Lower lobe of right lung (tissue), 2 donors: ENCODE results near the gene MAP7. TPM values are rescaled to one million over a fixed set of nuclear protein-coding genes. Genes with fewer than 3 reads are reported as not detected.
A peak's percentile ranks its signal among the peaks of the same experiment; 100 is the strongest.
"Not testable (repeated sequence)": the region's sequence is repeated elsewhere in the genome, so short reads cannot be mapped to it uniquely, and the experiment has no call there.

Experiments
- ATAC-seq, 2 donors: fragments of 200-7000 bp; cut with Tn5 transposase; one replicate each; pipeline ENCODE4 v1.9.1; 2020 to 2022; ENCODE audit warnings: mild to moderate bottlenecking in 2 of 2, moderate library complexity in 2 of 2
- DNase-seq: peaks from one replicate; pipeline ENCODE4 v3.0.0-alpha.2; 2020
- H3K27ac ChIP-seq: fragments of 200-600 bp; one replicate; pipeline ENCODE4 v1.8.0; 2022
- H3K27me3 ChIP-seq: fragments of 200-600 bp; one replicate; pipeline ENCODE4 v1.8.0; 2022; ENCODE audit warnings: low read depth
- H3K36me3 ChIP-seq: fragments of 200-600 bp; one replicate; pipeline ENCODE4 v1.8.0; 2022; ENCODE audit warnings: mild to moderate bottlenecking
- H3K4me1 ChIP-seq: fragments of 200-600 bp; one replicate; pipeline ENCODE4 v1.8.0; 2022
- H3K4me3 ChIP-seq: fragments of 200-600 bp; one replicate; pipeline ENCODE4 v1.8.0; 2022; ENCODE audit warnings: mild to moderate bottlenecking
- H3K9me3 ChIP-seq: fragments of 200-600 bp; one replicate; pipeline ENCODE4 v1.8.0; 2022
- CTCF ChIP-seq: fragments of 200-600 bp; IDR thresholded peaks from one replicate; pipeline ENCODE4 v1.8.0; 2022; ENCODE audit warnings: antibody characterized with exemption, mild to moderate bottlenecking
- intact Hi-C: fragments of 100-400 bp; cut with DNase I; formaldehyde crosslinking; loops from one replicate; pipeline ENCODE4 v1.11.0; 2022
- total RNA-seq: library from RNA; stranded (reverse); fragmentation: NEBNext Ultra II Directional; extraction: Animal tissue kit (Norgen Biotek cat#: 25700); gene quantifications from one replicate; pipeline ENCODE4 v1.2.1, GENCODE V29; 2021
- donor health status: DM: no; HTN: yes; CAD: no; lungs with severe emphysema.

MAP7 gene
- total RNA-seq, 1 donor from 2014 or later: 18.3 TPM

GRCh38 chr6:136492409-136492808 lies 57.8 kb downstream of the MAP7 start:
- intact Hi-C loops: no loop called here
- Histone ChIP-seq H3K4me1 (peaks cover 3% of the 10 kb centered on the region), H3K9me3 (no peaks in the 10 kb centered on the region), H3K27ac (no peak overlapping the region), H3K36me3 (no peaks in the 10 kb centered on the region), H3K4me3 (no peak overlapping the region), H3K27me3 (no peaks in the 10 kb centered on the region)
- ATAC-seq (no peak), DNase-seq (no peak)
- TF ChIP-seq CTCF: no peak

DNA sequence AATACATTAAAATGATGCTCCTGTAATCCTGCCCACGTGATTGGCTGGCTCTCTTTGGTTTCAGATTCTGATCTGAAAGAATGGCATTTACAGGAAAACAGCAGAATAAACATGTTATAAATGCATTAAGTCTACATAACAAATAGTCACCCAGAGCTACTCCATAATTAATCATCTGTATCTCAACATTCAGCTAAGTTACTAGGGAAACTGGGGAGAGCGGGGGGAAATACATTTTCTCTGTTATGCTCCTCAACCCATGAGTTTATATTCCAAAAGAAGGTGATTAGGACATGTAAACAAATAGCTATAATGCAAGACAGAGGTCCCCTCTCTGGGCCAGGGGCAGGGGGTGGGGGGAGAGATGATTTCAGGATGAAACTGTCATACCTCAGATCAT lies 58.5 kb downstream of the MAP7 start:
- Histone ChIP-seq H3K9me3 (no peaks in the 10 kb centered on the region), H3K4me1 (peaks cover 4% of the 10 kb centered on the region), H3K4me3 (no peak overlapping the region), H3K27ac (no peak overlapping the region), H3K36me3 (no peaks in the 10 kb centered on the region), H3K27me3 (no peaks in the 10 kb centered on the region)
- intact Hi-C loops: no loop called here
- ATAC-seq (no peak), DNase-seq (no peak)
- no peak for TF ChIP-seq CTCF

- no peaks in the 10 kb centered on the region for H3K36me3 ChIP-seq
- no peak for TF ChIP-seq CTCF
- intact Hi-C loops: no loop called here
- no peaks in the 10 kb centered on the region for H3K9me3 ChIP-seq
- no peaks in the 10 kb centered on the region for H3K27me3 ChIP-seq
- DNase-seq: no peak
- peaks cover 4% of the 10 kb centered on the region for H3K4me1 ChIP-seq
- no peak overlapping the region for H3K4me3 ChIP-seq
- no peak overlapping the region for H3K27ac ChIP-seq
- ATAC-seq: no peak
Measured at GRCh38 chr6:136491251-136491650, 59.0 kb downstream of the MAP7 start.

- ATAC-seq: peak; percentile 21 to 42
- H3K4me3 ChIP-seq, intact Hi-C loops, H3K4me1 ChIP-seq, H3K9me3 ChIP-seq, H3K36me3 ChIP-seq, DNase-seq, H3K27me3 ChIP-seq: not testable (repeated sequence)
- peak overlapping the region; percentile 12 for H3K27ac ChIP-seq
Measured at GRCh38 chr6:136489689-136490033, 60.6 kb downstream of the MAP7 start.

GRCh38 chr6:136487759-136488425 lies 62.3 kb downstream of the MAP7 start:
- Histone ChIP-seq H3K9me3 (no peaks in the 10 kb centered on the region), H3K27me3 (no peaks in the 10 kb centered on the region), H3K4me3 (no peak overlapping the region), H3K4me1 (peaks cover 4% of the 10 kb centered on the region), H3K36me3 (no peaks in the 10 kb centered on the region), H3K27ac (no peak overlapping the region)
- intact Hi-C loops: no loop called here
- TF ChIP-seq CTCF: no peak
- no peak for DNase-seq
- peak; percentile 69 to 86 for ATAC-seq

GRCh38 chr6:136486357-136486756 lies 63.9 kb downstream of the MAP7 start:
- no peak for ATAC-seq
- no peak overlapping the region for H3K4me3 ChIP-seq
- DNase-seq: no peak
- TF ChIP-seq CTCF: no peak
- peaks cover 4% of the 10 kb centered on the region for H3K4me1 ChIP-seq
- intact Hi-C loops: no loop called here
- H3K36me3 ChIP-seq: no peaks in the 10 kb centered on the region
- no peak overlapping the region for H3K27ac ChIP-seq
- no peaks in the 10 kb centered on the region for H3K27me3 ChIP-seq
- no peaks in the 10 kb centered on the region for H3K9me3 ChIP-seq
